H1 (cell line): ENCODE measurements around the gene OSBPL6. TPM values are rescaled to one million over a fixed set of nuclear protein-coding genes. Genes with fewer than 3 reads are reported as not detected.

Experiments
- CTCF ChIA-PET: fragments of 300-600 bp; sonication (Branson Sonifier 250); formaldehyde crosslinking; loops from one replicate; lab custom pipeline; 2021; ENCODE audit not compliant: partially characterized antibody; lab: Charles Lee
- POLR2A ChIA-PET: fragments of 300-600 bp; sonication (Branson Sonifier 250); formaldehyde crosslinking; loops from one replicate; lab custom pipeline; 2021; ENCODE audit warnings: inconsistent platforms; ENCODE audit not compliant: partially characterized antibody; lab: Charles Lee
- DNase-seq, 2 experiments: peaks; one replicate each; pipeline versions ENCODE4 v3.0.0 to v3.0.0-alpha.2; 2010 to 2022; ENCODE audit warnings: low spot score in 2 of 2, low read depth in 1 of 2, mixed read lengths in 1 of 2
- FAIRE-seq: peaks from 2 replicates; lab custom pipeline; 2011; peaks lifted over from hg19 to GRCh38; lab: Jason Lieb, UNC
- H2AFZ ChIP-seq: 2 replicates; pipeline ENCODE4 v1.8.1; 2012; ENCODE audit warnings: low read length, inconsistent platforms
- H2AK5ac ChIP-seq: 2 replicates; pipeline ENCODE4 v1.6.1; 2013; ENCODE audit warnings: low read depth, low read length
- H2BK120ac ChIP-seq: replicated peaks from 2 replicates; pipeline ENCODE3; 2013; ENCODE audit warnings: low read depth, low read length, inconsistent platforms
- H2BK12ac ChIP-seq: 2 replicates; pipeline ENCODE4 v1.6.1; 2013; ENCODE audit warnings: low read depth, low read length
- H2BK15ac ChIP-seq: 2 replicates; pipeline ENCODE4 v1.6.1; 2013; ENCODE audit warnings: low read length
- H2BK20ac ChIP-seq: 2 replicates; pipeline ENCODE4 v1.6.1; 2013; ENCODE audit warnings: low read length
- H2BK5ac ChIP-seq: 2 replicates; pipeline ENCODE4 v1.6.1; 2013; ENCODE audit warnings: low read depth, low read length
- H3K14ac ChIP-seq: 2 replicates; pipeline ENCODE4 v1.6.1; 2013; ENCODE audit warnings: inconsistent platforms; ENCODE audit not compliant: insufficient read length
- H3K18ac ChIP-seq: 2 replicates; pipeline ENCODE4 v1.6.1; 2013; ENCODE audit warnings: low read length; ENCODE audit errors: extremely low read depth
- H3K23ac ChIP-seq: 2 replicates; pipeline ENCODE4 v1.6.1; 2013; ENCODE audit warnings: inconsistent platforms; ENCODE audit not compliant: insufficient read length
- H3K23me2 ChIP-seq: 2 replicates; pipeline ENCODE4 v1.6.1; 2013; ENCODE audit warnings: low read depth, low read length
- H3K27ac ChIP-seq: 2 replicates; pipeline ENCODE4 v1.6.1; 2011; ENCODE audit warnings: low read depth, low read length, inconsistent platforms
- H3K27me3 ChIP-seq, 4 experiments: replicated peaks in 1 of 4; 1 replicate in 1 of 4; 2 replicates in 3 of 4; pipeline versions ENCODE4 v1.6.1 to v1.8.1; 2011 to 2013; ENCODE audit warnings: low read length in 3 of 4, mild to moderate bottlenecking in 3 of 4, inconsistent platforms in 2 of 4, mixed read lengths in 2 of 4, moderate library complexity in 1 of 4; ENCODE audit not compliant: control insufficient read depth in 3 of 4, insufficient read depth in 3 of 4; ENCODE audit errors: extremely low read depth in 1 of 4
- H3K36me3 ChIP-seq, 4 experiments: 2 replicates each; pipeline versions ENCODE4 v1.6.1 to v1.8.1; 2011 to 2013; ENCODE audit warnings: mild to moderate bottlenecking in 4 of 4, low read length in 3 of 4, moderate library complexity in 2 of 4, control low read depth in 1 of 4, inconsistent platforms in 1 of 4; ENCODE audit not compliant: insufficient read depth in 4 of 4, control insufficient read depth in 2 of 4
- H3K4ac ChIP-seq: replicated peaks from 2 replicates; pipeline ENCODE3; 2013; ENCODE audit warnings: low read length, low read depth, mixed read lengths, inconsistent platforms; ENCODE audit not compliant: insufficient read length
- H3K4me1 ChIP-seq, 4 experiments: replicated peaks in 1 of 4; 1 replicate in 1 of 4; 2 replicates in 3 of 4; pipeline versions ENCODE4 v1.6.1 to v1.8.1; 2011 to 2013; ENCODE audit warnings: low read length in 3 of 4, inconsistent platforms in 2 of 4, mixed read lengths in 1 of 4; ENCODE audit not compliant: insufficient read depth in 4 of 4, control insufficient read depth in 3 of 4
- H3K4me2 ChIP-seq, 2 experiments: 2 replicates each; pipeline versions ENCODE4 v1.6.1 to v1.8.1; 2011 to 2013; ENCODE audit warnings: low read depth in 2 of 2, low read length in 2 of 2, control low read depth in 1 of 2, inconsistent platforms in 1 of 2, mild to moderate bottlenecking in 1 of 2; ENCODE audit not compliant: insufficient read depth in 1 of 2
- H3K4me3 ChIP-seq, 4 experiments: fragments of 200-600, 300-600 bp in 1 of 4; sonication (generic), shearing (Covaris generic), sonication (Bioruptor Twin) in 1 of 4; 2 replicates each; pipeline versions ENCODE4 v1.5.1 to v1.8.1; 2011 to 2016; ENCODE audit warnings: low read length in 4 of 4, low read depth in 3 of 4, control low read depth in 2 of 4, inconsistent platforms in 2 of 4, mild to moderate bottlenecking in 2 of 4, mixed read lengths in 1 of 4, moderate library complexity in 1 of 4; ENCODE audit not compliant: insufficient read depth in 2 of 4; ENCODE audit errors: extremely low read depth in 1 of 4
- H3K56ac ChIP-seq: replicated peaks from 2 replicates; pipeline ENCODE3; 2013; ENCODE audit warnings: low read depth, mild to moderate bottlenecking, mixed read lengths, low read length, inconsistent platforms; ENCODE audit not compliant: insufficient read length
- H3K79me1 ChIP-seq: 2 replicates; pipeline ENCODE4 v1.6.1; 2013; ENCODE audit warnings: low read depth, low read length, control low read depth
- H3K79me2 ChIP-seq, 2 experiments: 2 replicates each; pipeline versions ENCODE4 v1.6.1 to v1.8.1; 2012 to 2013; ENCODE audit warnings: low read length in 2 of 2, mild to moderate bottlenecking in 2 of 2, inconsistent platforms in 1 of 2; ENCODE audit not compliant: insufficient read depth in 2 of 2, control insufficient read depth in 1 of 2
- H3K9ac ChIP-seq, 4 experiments: replicated peaks in 1 of 4; 1 replicate in 1 of 4; 2 replicates in 3 of 4; pipeline versions ENCODE4 v1.6.1 to v1.8.1; 2011 to 2013; ENCODE audit warnings: low read depth in 3 of 4, low read length in 3 of 4, control low read depth in 2 of 4, mild to moderate bottlenecking in 2 of 4, moderate library complexity in 2 of 4, inconsistent platforms in 1 of 4; ENCODE audit errors: extremely low read depth in 1 of 4
- H3K9me3 ChIP-seq, 2 experiments: 2 replicates each; pipeline versions ENCODE4 v1.6.1 to v1.8.1; 2012 to 2013; ENCODE audit warnings: mild to moderate bottlenecking in 2 of 2, moderate library complexity in 2 of 2, control low read depth in 1 of 2, inconsistent platforms in 1 of 2, low read depth in 1 of 2, low read length in 1 of 2, mixed read lengths in 1 of 2; ENCODE audit not compliant: insufficient read depth in 2 of 2
- H4K20me1 ChIP-seq, 2 experiments: replicated peaks in 1 of 2; 2 replicates each; pipeline versions ENCODE3 to v1.8.1; 2011 to 2013; ENCODE audit warnings: inconsistent platforms in 2 of 2, low read length in 2 of 2, mild to moderate bottlenecking in 1 of 2; ENCODE audit not compliant: insufficient read depth in 2 of 2, control insufficient read depth in 1 of 2
- H4K5ac ChIP-seq: 2 replicates; pipeline ENCODE4 v1.6.1; 2013; ENCODE audit warnings: low read length, low read depth, mixed read lengths, inconsistent platforms; ENCODE audit not compliant: insufficient read length
- H4K8ac ChIP-seq: 2 replicates; pipeline ENCODE4 v1.8.0; 2013; ENCODE audit warnings: mild to moderate bottlenecking, moderate library complexity, low read length, inconsistent platforms; ENCODE audit not compliant: insufficient read depth; ENCODE audit errors: extremely low read depth
- H4K91ac ChIP-seq: replicated peaks from 2 replicates; pipeline ENCODE3; 2013; ENCODE audit warnings: low read length, mixed read lengths, inconsistent platforms; ENCODE audit not compliant: insufficient read length
- SAP30 ChIP-seq: fragments of 300-600 bp; sonication (generic); IDR thresholded peaks from 2 replicates; pipeline ENCODE4 v1.7.1; 2012; ENCODE audit warnings: low read length, moderate library complexity, mild to moderate bottlenecking, inconsistent platforms; ENCODE audit not compliant: insufficient read depth, insufficient replicate concordance
- WGBS, 2 experiments: shearing (Covaris generic) in 1 of 2; methylation state at CpG; one replicate each; pipeline versions ENCODE4 v1.1.6 to v1.1.7; 2013 to 2015; ENCODE audit warnings: low lambda C conversion rate in 2 of 2, mixed read lengths in 2 of 2, inconsistent platforms in 1 of 2, low coverage in 1 of 2, missing lambda C conversion rate in 1 of 2; ENCODE audit not compliant: insufficient replicate concordance in 2 of 2, insufficient coverage in 1 of 2, insufficient read length in 1 of 2; ENCODE audit errors: extremely low coverage in 1 of 2, missing lambda C conversion rate in 1 of 2; 5-methylcytosine and 5-hydroxymethylcytosine counted together
- polyA plus RNA-seq, 7 experiments: library from polyadenylated mRNA; depleted of rRNA in 3 of 7; stranded (reverse) in 5 of 7; unstranded in 2 of 7; fragments of >200 nt in 5 of 7; fragments of 200-250 nt in 2 of 7; gene quantifications; 1 replicate in 5 of 7; 2 replicates in 1 of 7; 4 replicates in 1 of 7; pipeline versions ENCODE4 v1.2.1 to v1.2.3, GENCODE V29; 2011 to 2013; ENCODE audit warnings: missing spikeins in 2 of 7, mixed read lengths in 2 of 7
- total RNA-seq: library from RNA; stranded (reverse); fragmentation: NEBNext Ultra II Directional; extraction: Animal tissue kit (Norgen Biotek cat#: 25700); gene quantifications from 2 replicates; pipeline ENCODE4 v1.2.1, GENCODE V29; 2021

Gene OSBPL6
- total and polyA plus RNA-seq, 2 of the 8 experiments (the other 6 are each of a cell fraction or from before 2014, with no cell fraction given) = 1.7 to 5.6 TPM

DNA sequence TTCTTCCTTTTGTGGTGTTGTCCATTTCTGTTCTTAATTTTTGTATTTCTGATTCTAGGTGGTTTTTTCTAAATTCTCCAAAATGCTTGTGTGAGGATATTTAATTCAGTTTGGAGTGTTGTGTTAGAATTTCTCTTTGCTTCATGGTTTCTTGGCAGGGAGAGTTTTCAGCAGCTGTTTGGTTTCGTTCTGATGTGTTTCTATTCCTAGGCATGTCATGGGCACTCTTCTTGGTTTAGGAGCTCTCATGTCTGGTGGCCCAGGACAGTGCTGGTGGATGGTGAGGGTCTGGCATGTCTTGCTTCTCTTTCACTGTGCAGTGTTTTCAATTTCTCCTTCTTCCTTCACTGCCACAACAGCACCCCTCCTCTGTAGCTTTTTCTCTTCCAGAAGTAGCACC lies 52.9 kb downstream of the OSBPL6 start:
- H2BK120ac ChIP-seq = no peak overlapping the region
- H2BK12ac ChIP-seq = no peak overlapping the region
- no peak overlapping the region for H3K18ac ChIP-seq
- H2BK5ac ChIP-seq = no peak overlapping the region
- no peak overlapping the region for H4K5ac ChIP-seq
- no peak for DNase-seq
- no peak overlapping the region for H2AK5ac ChIP-seq
- H3K27ac ChIP-seq = no peak overlapping the region
- H3K9ac ChIP-seq = no peak overlapping the region
- no peaks in the 10 kb centered on the region for H3K79me1 ChIP-seq
- H2BK20ac ChIP-seq = no peak overlapping the region
- no peaks in the 10 kb centered on the region for H3K27me3 ChIP-seq
- H3K23ac ChIP-seq = no peak overlapping the region
- H3K4me3 ChIP-seq = no peak overlapping the region
- H3K9me3 ChIP-seq = no peaks in the 10 kb centered on the region
- H4K91ac ChIP-seq = no peak overlapping the region
- 80% methylated on average over 1 of the region's 1 CpG; no CpG with 5 or more reads in 1 of the 2 experiments for WGBS, 2 experiments
- H3K23me2 ChIP-seq = no peaks in the 10 kb centered on the region
- H3K79me2 ChIP-seq = no peaks in the 10 kb centered on the region; a peak in 1 of 4 replicates
- CTCF ChIA-PET = interaction anchor here (1.3 to 2.3 kb wide), 3 partner anchors 8 to 135 kb away, joined by 4 to 6 read pairs (median 5); partner anchors contain the start of gene RBM45
- TF ChIP-seq SAP30 = no peak
- H3K56ac ChIP-seq = no peak overlapping the region
- H3K14ac ChIP-seq = no peak overlapping the region
- H2AFZ ChIP-seq = no peak overlapping the region
- no peak overlapping the region for H4K8ac ChIP-seq
- no peaks in the 10 kb centered on the region for H4K20me1 ChIP-seq
- H2BK15ac ChIP-seq = no peak overlapping the region
- H3K36me3 ChIP-seq = no peaks in the 10 kb centered on the region; a peak in 1 of 8 replicates
- POLR2A ChIA-PET = no interaction called here
- no peaks in the 10 kb centered on the region for H3K4me1 ChIP-seq
- H3K4me2 ChIP-seq = no peak overlapping the region
- FAIRE-seq = no peak
- H3K4ac ChIP-seq = no peak overlapping the region
